Activated CD4-positive, CD25-positive, alpha-beta regulatory T cell treated with anti-CD3 and anti-CD28 coated beads, Interleukin-2, amount 50 U/mL, for 72 hours (primary cell): ENCODE results near the gene AHRR.

ENCODE experiments used
- DNase-seq: peaks from one replicate; pipeline ENCODE4 v3.0.0; 2021

The AHRR gene

GRCh38 chr5:321726-322251, 275 bp downstream of the AHRR start:
- DNase-seq, result no peak

GRCh38 chr5:322281-322941, 897 bp downstream of the AHRR start:
- no peak for DNase-seq

- DNase-seq, result no peak
Observed at GRCh38 chr5:322942-323879, 1.7 kb downstream of the AHRR start.

GRCh38 chr5:324736-325612, 3.5 kb downstream of the AHRR start:
- no peak for DNase-seq

GRCh38 chr5:326109-326508, 4.6 kb downstream of the AHRR start:
- DNase-seq, result no peak

- DNase-seq, result no peak
Observed at GRCh38 chr5:329121-329735, 7.7 kb downstream of the AHRR start.

GRCh38 chr5:329768-330167, 8.3 kb downstream of the AHRR start:
- DNase-seq, result no peak

GRCh38 chr5:332843-333242, 11.3 kb downstream of the AHRR start:
- DNase-seq, result no peak

- DNase-seq, result no peak
Observed at GRCh38 chr5:333945-334344, 12.4 kb downstream of the AHRR start.

GRCh38 chr5:334903-335739, 13.6 kb downstream of the AHRR start:
- no peak for DNase-seq

GRCh38 chr5:335740-336038, 14.2 kb downstream of the AHRR start:
- no peak for DNase-seq

- DNase-seq, result no peak
Observed at GRCh38 chr5:337563-338130, 16.1 kb downstream of the AHRR start.

- no peak for DNase-seq
Observed at GRCh38 chr5:342501-343460, 21.3 kb downstream of the AHRR start.

- DNase-seq, result peak; percentile 52
Observed at GRCh38 chr5:343461-344401, 22.2 kb downstream of the AHRR start.

GRCh38 chr5:344668-345067, 23.2 kb downstream of the AHRR start:
- DNase-seq, result no peak

- no peak for DNase-seq
Observed at GRCh38 chr5:345404-346195, 24.1 kb downstream of the AHRR start.

- no peak for DNase-seq
Observed at GRCh38 chr5:346229-346935, 24.9 kb downstream of the AHRR start.
